ENCODE data around the gene RPS17. TPM values are rescaled to one million over a fixed set of nuclear protein-coding genes. Genes with fewer than 3 reads are reported as not detected.
"Not testable (repeated sequence)": the region's sequence is repeated elsewhere in the genome, so short reads cannot be mapped to it uniquely, and the experiment has no call there.

The RPS17 gene
- total RNA-seq, 2 donors from 2014 or later = 1,918 to 2,023 TPM

GRCh38 chr15:82531496-82532382, 8.5 kb downstream of the RPS17 start:
- no peak overlapping the region for H3K27ac ChIP-seq (ENCODE audit: low read depth, low read length)
- WGBS, 2 experiments (ENCODE audit: insufficient coverage in 1 of 2, insufficient read length in 1 of 2) = 90% methylated on average over 3 to 11 of the region's 11 CpGs
- H3K4me1 Mint-ChIP-seq = peaks cover 4% of the 10 kb centered on the region
- peaks cover 28% of the 10 kb centered on the region for H3K36me3 ChIP-seq (ENCODE audit: control insufficient read depth, insufficient read depth, low read length)
- H3K4me3 Mint-ChIP-seq = no peak overlapping the region
- no peak overlapping the region for H3K9ac ChIP-seq (ENCODE audit: extremely low read depth, low read length, poor library complexity, severe bottlenecking)
- no peak for TF ChIP-seq CTCF (conservative IDR thresholded peaks at IDR 0.05)
- H3K4me3 ChIP-seq (ENCODE audit: low read length) = no peak overlapping the region
- peaks cover 39% of the 10 kb centered on the region for H3K36me3 Mint-ChIP-seq (ENCODE audit: low read depth)
- no peaks in the 10 kb centered on the region for H3K27me3 ChIP-seq (ENCODE audit: control insufficient read depth, insufficient read depth, low read length, poor library complexity, severe bottlenecking)
- DNase-seq = peak; percentile 54
- H3K27ac Mint-ChIP-seq = peak overlapping the region; percentile 52
- H3K27me3 Mint-ChIP-seq (ENCODE audit: insufficient read depth) = no peaks in the 10 kb centered on the region
- no peaks in the 10 kb centered on the region for H3K4me1 ChIP-seq (ENCODE audit: control insufficient read depth, insufficient read depth, low read length)
- no peaks in the 10 kb centered on the region for H3K9me3 ChIP-seq (ENCODE audit: control insufficient read depth, low read length)
- peaks cover 2% of the 10 kb centered on the region for H3K9me3 Mint-ChIP-seq

- Histone ChIP-seq H3K27me3 (ENCODE audit: control insufficient read depth, insufficient read depth, low read length, poor library complexity, severe bottlenecking) (no peaks in the 10 kb centered on the region), H3K4me3 (ENCODE audit: low read length) (no peak overlapping the region), H3K9me3 (ENCODE audit: control insufficient read depth, low read length) (no peaks in the 10 kb centered on the region), H3K36me3 (ENCODE audit: control insufficient read depth, insufficient read depth, low read length) (peaks cover 19% of the 10 kb centered on the region), H3K27ac (ENCODE audit: low read depth, low read length) (no peak overlapping the region), H3K9ac (ENCODE audit: extremely low read depth, low read length, poor library complexity, severe bottlenecking) (no peak overlapping the region), H3K4me1 (ENCODE audit: control insufficient read depth, insufficient read depth, low read length) (no peaks in the 10 kb centered on the region)
- Mint-ChIP-seq H3K27ac (peak overlapping the region; percentile 16), H3K4me1 (peaks cover 4% of the 10 kb centered on the region), H3K4me3 (peak overlapping the region; percentile 41), H3K36me3 (ENCODE audit: low read depth) (peaks cover 29% of the 10 kb centered on the region), H3K27me3 (ENCODE audit: insufficient read depth) (no peaks in the 10 kb centered on the region), H3K9me3 (peaks cover 2% of the 10 kb centered on the region)
- DNase-seq = peak; percentile 95
- 22 to 23% methylated on average over 4 to 10 of the region's 10 CpGs for WGBS, 2 experiments (ENCODE audit: insufficient coverage in 1 of 2, insufficient read length in 1 of 2)
- TF ChIP-seq CTCF (conservative IDR thresholded peaks at IDR 0.05) = peak; percentile 96
These were observed 9.5 kb downstream of the RPS17 start for GRCh38 chr15:82530606-82531379.

- H3K4me3 Mint-ChIP-seq = no peak overlapping the region
- H3K4me1 ChIP-seq (ENCODE audit: control insufficient read depth, insufficient read depth, low read length) = no peaks in the 10 kb centered on the region
- no peak for DNase-seq
- no peak overlapping the region for H3K4me3 ChIP-seq (ENCODE audit: low read length)
- TF ChIP-seq CTCF (conservative IDR thresholded peaks at IDR 0.05) = no peak
- no peak overlapping the region for H3K27ac ChIP-seq (ENCODE audit: low read depth, low read length)
- no peak overlapping the region for H3K27ac Mint-ChIP-seq
- peaks cover 4% of the 10 kb centered on the region for H3K4me1 Mint-ChIP-seq
- H3K9ac ChIP-seq (ENCODE audit: extremely low read depth, low read length, poor library complexity, severe bottlenecking) = no peak overlapping the region
- peaks cover 2% of the 10 kb centered on the region for H3K9me3 Mint-ChIP-seq
- no peaks in the 10 kb centered on the region for H3K27me3 Mint-ChIP-seq (ENCODE audit: insufficient read depth)
- H3K36me3 ChIP-seq (ENCODE audit: control insufficient read depth, insufficient read depth, low read length) = peaks cover 11% of the 10 kb centered on the region
- peaks cover 21% of the 10 kb centered on the region for H3K36me3 Mint-ChIP-seq (ENCODE audit: low read depth)
- whole genome bisulfite sequencing, 2 experiments (ENCODE audit: insufficient coverage in 1 of 2, insufficient read length in 1 of 2) = 95% methylated on average over 3 of the region's 3 CpGs; no CpG with 5 or more reads in 1 of the 2 experiments
- no peaks in the 10 kb centered on the region for H3K27me3 ChIP-seq (ENCODE audit: control insufficient read depth, insufficient read depth, low read length, poor library complexity, severe bottlenecking)
- H3K9me3 ChIP-seq (ENCODE audit: control insufficient read depth, low read length) = no peaks in the 10 kb centered on the region
These were observed 10.3 kb downstream of the RPS17 start for GRCh38 chr15:82530006-82530405.

- H3K4me3 ChIP-seq (ENCODE audit: low read length); H3K9ac ChIP-seq (ENCODE audit: extremely low read depth, low read length, poor library complexity, severe bottlenecking); H3K27ac Mint-ChIP-seq; H3K4me3 Mint-ChIP-seq; H3K36me3 Mint-ChIP-seq (ENCODE audit: low read depth); H3K4me1 ChIP-seq (ENCODE audit: control insufficient read depth, insufficient read depth, low read length); H3K9me3 ChIP-seq (ENCODE audit: control insufficient read depth, low read length); H3K36me3 ChIP-seq (ENCODE audit: control insufficient read depth, insufficient read depth, low read length); DNase-seq; H3K27me3 ChIP-seq (ENCODE audit: control insufficient read depth, insufficient read depth, low read length, poor library complexity, severe bottlenecking); H3K27ac ChIP-seq (ENCODE audit: low read depth, low read length); H3K4me1 Mint-ChIP-seq; H3K9me3 Mint-ChIP-seq; H3K27me3 Mint-ChIP-seq (ENCODE audit: insufficient read depth): not testable (repeated sequence)
- WGBS, 2 experiments (ENCODE audit: insufficient coverage in 1 of 2, insufficient read length in 1 of 2) = no CpG with 5 or more reads among the region's 48 CpGs
These were observed 26.7 kb downstream of the RPS17 start for GRCh38 chr15:82513587-82513986.

GRCh38 chr15:82507693-82508092, 32.6 kb downstream of the RPS17 start:
- not testable (repeated sequence) for H3K9me3 Mint-ChIP-seq; H3K36me3 Mint-ChIP-seq (ENCODE audit: low read depth); H3K36me3 ChIP-seq (ENCODE audit: control insufficient read depth, insufficient read depth, low read length); H3K4me3 ChIP-seq (ENCODE audit: low read length); H3K4me3 Mint-ChIP-seq; DNase-seq; H3K27me3 Mint-ChIP-seq (ENCODE audit: insufficient read depth); H3K9ac ChIP-seq (ENCODE audit: extremely low read depth, low read length, poor library complexity, severe bottlenecking); H3K27me3 ChIP-seq (ENCODE audit: control insufficient read depth, insufficient read depth, low read length, poor library complexity, severe bottlenecking); H3K4me1 Mint-ChIP-seq; H3K27ac Mint-ChIP-seq; H3K9me3 ChIP-seq (ENCODE audit: control insufficient read depth, low read length); H3K4me1 ChIP-seq (ENCODE audit: control insufficient read depth, insufficient read depth, low read length); H3K27ac ChIP-seq (ENCODE audit: low read depth, low read length)
- no CpG with 5 or more reads among the region's 4 CpGs for WGBS, 2 experiments (ENCODE audit: insufficient coverage in 1 of 2, insufficient read length in 1 of 2)

Data from endodermal cell (in vitro differentiated cells).